Measurements from ENCODE around the gene RTP1.
"Not testable (repeated sequence)": the region's sequence is repeated elsewhere in the genome, so short reads cannot be mapped to it uniquely, and the experiment has no call there.

RTP1 gene

DNA sequence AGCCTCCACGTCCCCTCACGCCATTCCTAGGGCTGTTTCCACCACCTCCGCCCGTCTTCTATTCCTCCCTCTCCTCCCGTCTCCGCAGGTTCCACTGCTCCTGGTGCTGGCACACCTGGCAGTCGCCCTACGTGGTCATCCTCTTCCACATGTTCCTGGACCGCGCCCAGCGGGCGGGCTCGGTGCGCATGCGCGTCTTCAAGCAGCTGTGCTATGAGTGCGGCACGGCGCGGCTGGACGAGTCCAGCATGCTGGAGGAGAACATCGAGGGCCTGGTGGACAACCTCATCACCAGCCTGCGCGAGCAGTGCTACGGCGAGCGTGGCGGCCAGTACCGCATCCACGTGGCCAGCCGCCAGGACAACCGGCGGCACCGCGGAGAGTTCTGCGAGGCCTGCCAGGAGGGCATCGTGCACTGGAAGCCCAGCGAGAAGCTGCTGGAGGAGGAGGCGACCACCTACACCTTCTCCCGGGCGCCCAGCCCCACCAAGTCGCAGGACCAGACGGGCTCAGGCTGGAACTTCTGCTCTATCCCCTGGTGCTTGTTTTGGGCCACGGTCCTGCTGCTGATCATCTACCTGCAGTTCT is 2.3 kb downstream of the RTP1 start:
- not testable (repeated sequence) for DNase-seq

GRCh38 chr3:187205683-187206082 is 8.4 kb downstream of the RTP1 start:
- DNase-seq: no peak

DNA sequence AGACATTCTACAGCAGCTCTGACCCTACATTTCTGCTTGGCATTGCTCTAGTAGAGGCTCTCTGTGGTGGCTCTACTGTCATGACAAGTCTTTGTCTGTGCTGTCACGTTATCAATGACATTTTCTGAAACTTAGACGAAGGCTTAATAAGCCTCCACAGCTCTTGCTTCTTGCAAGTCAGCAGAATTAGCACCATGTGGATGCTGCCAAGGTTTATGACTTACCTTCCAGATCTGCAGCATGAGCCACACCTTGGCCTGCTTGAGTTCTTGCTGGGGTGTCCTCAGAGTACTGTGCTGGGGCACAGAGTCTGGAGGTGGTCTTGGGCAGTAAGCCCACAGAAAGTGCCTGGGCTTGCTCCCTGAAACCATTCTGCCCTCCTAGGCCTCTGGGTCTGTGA is 9.8 kb downstream of the RTP1 start:
- no peak for DNase-seq

DNA sequence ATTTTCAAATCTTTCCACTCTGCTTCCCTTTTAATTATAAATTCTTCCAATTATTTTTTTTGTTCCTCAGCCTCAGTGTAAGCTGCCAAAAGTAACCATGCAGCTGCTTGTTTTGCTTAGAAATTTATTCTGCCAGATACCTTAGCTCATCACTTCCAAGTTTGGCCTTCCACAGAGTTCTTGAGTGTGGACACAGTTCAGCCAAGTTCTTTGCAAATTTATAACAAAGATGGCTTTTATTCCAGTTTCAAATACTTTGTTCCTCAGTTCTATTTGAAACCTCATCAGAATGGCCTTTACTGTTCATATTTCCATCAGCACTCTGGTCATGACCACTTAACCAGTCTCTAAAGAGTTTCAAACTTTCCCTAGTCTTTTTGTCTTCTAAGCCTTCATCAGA is 10.3 kb downstream of the RTP1 start:
- peak in 1 of 2 donors; percentile 49 for DNase-seq

DNA sequence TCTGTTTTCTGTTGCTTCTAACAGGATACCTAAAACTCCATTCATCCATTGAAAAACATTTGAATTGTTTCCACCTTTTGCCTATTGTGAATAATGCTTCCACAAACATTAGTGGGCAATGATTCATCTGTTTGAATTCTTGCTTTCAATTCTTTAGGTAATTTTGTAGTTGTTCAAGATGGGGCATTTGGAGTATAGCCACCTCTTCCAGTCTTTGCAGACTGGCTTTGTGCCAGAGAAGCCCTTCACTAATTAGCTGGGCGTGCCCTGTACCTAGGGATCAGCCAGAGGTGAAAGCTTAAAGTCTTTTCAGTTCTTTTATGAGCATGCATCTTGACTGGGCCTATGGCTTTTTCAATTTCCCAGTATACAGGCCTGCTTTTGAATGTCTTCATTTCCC is 10.9 kb downstream of the RTP1 start:
- no peak for DNase-seq

DNA sequence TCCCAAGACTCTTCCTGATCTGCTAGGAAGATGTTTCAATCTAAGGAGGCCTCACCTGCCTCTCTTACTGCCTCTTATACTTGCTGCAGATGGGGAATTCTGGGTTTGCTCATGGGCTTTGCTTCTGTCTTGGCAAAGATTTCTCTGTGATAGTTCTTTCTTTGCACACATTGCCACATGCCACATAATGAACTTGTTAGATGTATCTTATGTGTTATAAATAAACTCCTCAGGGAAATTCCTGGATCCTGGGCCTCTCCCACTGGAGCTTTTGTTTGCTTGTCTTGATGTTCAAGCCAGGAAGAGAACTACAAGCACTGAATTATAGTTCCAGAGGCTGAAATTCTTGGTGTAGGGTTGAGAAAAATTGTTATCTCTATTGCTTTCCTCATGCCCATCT is 12.2 kb downstream of the RTP1 start:
- DNase-seq: no peak

DNA sequence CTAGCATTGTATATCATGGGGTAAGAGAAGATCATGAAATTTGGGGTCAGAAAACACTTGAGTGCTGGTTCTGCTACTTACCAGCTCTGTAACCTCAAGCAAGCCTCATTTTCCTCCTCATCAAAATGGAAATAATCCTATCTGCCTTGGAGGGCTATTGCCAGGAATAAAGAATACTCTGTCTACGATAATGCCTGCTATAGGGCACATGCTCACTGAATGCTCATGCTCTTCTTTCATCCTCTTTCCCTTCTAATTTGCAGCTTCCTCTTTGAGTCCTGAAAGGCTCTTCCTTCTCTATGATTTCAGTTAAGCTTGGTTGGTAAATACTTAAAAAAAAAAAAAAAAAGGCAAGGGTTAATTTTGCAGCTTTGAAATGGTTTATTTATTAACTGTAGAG is 12.8 kb downstream of the RTP1 start:
- DNase-seq: no peak

DNA sequence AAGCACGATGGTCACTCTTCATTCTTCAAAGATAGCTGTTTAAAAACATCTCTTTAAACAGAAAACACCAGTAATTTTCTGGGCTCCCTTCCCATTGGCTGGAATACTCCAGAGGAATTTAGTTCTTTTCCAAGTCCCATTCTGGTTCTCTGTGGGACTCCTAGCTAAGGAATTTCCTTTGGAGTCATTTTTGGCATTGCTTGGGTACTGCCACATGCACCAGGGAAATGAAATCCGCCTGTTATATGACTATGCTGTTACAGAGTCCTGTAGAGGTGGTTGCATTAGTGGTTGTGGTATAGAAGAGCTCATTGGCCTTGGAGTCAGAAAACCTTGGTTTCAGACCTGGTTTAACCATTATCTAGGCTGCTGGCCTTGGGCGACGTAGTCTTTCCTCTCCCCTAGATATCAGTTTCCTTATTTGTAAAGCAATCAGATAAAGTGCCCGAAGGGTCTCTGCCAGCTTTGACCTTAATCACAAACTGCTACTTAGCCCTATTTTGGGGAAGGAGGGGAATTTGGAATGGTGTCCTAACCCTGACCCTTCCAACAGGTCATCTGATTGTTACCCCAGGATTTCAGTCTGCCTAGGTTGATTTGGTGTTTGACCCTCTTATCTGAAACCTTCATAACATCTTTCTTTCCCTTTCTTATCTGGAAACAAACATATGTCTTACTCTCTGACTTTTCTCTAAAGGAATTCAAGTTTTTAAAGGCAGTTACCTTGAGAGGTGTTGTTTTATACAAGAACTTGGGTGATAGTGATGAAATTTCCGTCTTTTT is 13.4 kb downstream of the RTP1 start:
- DNase-seq: peak in 1 of 2 donors; percentile 51

- no peak for DNase-seq
Measured at GRCh38 chr3:187211532-187212195, 14.4 kb downstream of the RTP1 start.

DNA sequence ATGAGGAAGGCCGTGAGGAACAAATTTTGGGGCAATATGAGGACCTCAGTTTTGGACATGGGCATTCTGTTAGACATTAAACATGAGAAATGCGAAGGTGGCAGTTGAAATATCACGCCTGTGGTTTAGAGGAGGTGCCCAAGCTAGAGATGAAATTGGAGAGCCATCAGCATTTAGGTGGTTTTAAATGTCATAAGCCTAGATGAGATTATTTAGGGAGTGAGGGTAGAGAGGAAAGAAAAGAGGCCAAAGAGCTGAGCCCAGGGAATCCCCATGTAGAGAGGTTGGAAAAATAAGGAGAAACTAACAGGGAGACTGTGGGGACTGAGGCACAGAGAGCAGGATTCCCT is 14.9 kb downstream of the RTP1 start:
- no peak for DNase-seq

DNA sequence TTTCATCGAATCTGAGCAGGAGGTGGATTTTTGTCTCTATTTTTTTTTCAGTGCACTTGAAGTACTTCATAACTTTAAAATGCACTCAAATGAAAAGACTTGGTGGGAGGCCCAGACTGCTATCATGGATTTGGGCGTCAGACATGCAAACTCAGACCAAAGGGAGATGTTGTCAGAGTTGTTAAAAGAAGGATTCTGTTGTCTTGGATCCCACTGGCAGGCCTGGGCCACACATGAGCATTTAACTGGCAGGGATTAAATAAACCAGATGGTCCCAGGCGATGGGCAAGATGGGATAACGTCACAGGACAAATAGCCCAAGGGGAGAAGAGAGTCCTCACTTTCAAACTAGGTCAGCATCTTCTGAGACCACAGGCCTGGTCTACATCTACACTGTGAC is 15.4 kb downstream of the RTP1 start:
- no peak for DNase-seq

DNA sequence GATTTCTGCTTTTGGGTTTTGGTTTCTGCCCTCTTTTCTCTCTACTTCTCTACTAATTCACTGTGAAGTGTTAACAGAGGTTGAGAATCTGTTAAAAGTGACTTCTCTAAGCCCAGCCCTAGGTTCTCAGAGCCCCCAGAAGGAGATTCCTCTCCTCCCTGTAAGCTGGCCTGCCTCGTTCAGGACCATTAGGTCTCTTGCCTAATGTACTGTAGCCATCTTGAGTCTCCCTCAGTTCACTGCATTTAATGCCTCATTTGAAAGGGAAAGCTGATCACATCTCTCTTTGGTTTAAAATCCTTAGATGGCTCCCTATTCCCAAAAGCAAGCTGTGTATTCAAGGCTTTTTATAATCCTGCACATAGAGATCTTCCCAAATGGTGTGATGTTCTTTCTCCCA is 16.3 kb downstream of the RTP1 start:
- no peak for DNase-seq

DNA sequence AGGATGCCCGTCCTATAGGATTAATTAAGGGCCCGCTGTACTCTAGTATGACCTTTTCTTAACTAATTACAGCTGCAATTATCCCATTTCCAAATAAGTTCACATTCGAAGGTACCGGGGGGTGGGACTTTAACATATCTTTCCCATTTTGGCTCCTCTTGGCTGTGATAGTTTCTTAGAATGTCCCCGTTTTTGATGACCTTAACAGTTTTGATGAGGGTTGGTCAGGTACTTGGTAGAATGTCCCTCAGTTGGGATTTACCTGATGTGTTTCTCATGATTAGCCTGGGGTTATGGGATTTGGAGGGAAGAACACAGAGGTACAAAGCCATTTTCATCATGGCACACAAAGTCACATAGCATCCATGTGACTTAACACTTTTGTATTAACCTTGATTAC is 18.2 kb downstream of the RTP1 start:
- DNase-seq: no peak

- DNase-seq: no peak
Measured at GRCh38 chr3:187222801-187223200, 25.5 kb downstream of the RTP1 start.

DNA sequence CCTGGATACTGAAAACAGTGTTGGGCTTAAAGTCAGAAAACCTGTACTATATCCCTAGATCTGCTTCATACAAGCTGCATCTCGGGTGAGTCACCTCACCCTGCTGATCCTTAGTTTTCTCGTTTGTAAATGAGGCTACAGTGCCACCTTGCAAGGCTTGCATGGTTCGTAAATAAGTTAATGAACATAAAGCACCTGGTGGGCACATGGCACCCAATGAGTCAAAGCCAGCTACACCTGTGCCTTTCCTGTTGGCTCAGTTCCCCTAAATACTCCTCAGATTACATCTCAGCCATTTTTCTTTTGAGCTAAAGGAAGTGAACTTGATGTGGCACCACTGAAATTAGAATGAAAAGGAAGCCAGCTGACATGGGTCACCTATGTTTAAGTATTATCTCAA is 26.5 kb downstream of the RTP1 start:
- no peak for DNase-seq

DNA sequence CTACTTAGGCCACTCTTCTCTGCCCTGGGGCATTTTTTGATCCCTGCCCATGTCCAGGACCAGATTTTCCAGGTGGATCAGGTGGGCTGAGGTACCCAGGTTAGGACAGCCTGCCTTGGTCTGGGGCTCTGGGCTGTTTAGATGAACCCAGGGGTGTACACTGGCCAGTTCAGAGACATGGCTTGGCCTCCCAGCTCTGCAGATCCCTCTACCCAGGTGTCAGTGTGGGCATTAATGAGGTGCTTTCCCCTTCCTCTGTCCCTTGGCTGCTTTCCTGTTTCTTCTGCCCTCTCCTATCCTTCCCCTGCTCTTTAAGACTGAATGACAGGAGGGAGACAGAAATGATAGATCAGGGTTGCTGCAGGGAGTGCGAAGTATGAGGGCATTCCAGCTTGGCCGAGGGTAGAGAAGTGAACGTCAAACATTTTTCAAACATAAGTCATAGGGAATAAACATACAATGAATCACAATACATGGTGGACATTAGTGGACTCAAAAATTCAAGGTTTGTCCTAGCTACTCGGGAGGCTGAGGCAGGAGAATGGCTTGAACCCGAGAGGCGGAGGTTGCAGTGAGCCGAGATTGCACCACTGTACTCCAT is 30.5 kb downstream of the RTP1 start:
- DNase-seq: no peak

DNA sequence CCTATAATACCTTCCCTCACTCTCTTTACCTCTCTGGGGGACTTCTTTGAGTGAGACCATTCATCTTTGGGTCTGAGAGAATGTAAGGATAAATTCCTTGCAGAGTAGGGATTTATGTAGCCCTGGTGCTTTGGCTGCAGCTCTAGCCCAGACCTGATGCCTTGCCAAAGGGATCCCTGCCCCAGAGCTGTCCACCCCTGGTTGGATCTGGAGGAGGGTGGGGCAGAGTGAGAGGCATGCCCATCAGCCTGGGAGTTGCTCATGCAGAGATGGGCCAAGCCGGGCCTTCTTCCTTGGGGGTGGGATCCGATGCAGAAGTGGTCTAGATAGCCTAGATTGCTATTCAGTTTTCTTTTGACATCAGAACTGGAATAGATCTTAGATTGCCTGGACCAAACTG is 31.5 kb downstream of the RTP1 start:
- DNase-seq: no peak

DNA sequence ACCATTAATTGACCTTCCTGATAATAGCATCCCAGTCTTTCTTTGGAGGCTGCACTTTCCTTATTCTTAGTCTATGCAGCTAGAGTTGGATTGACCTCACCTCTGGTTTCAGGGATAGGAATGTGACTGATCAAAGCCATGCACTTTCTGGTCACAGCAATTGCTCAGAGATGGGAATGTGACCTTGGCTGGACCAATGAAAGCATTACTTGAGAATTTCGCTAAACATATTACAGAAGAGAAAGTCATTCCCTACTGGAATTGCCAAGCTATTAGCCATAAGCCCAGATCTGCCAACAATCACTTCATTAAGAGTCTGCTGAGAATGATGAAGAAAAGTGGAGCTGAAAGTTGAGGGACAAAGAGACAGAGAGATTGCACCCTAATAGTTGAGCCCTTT is 32.7 kb downstream of the RTP1 start:
- DNase-seq: no peak

DNA sequence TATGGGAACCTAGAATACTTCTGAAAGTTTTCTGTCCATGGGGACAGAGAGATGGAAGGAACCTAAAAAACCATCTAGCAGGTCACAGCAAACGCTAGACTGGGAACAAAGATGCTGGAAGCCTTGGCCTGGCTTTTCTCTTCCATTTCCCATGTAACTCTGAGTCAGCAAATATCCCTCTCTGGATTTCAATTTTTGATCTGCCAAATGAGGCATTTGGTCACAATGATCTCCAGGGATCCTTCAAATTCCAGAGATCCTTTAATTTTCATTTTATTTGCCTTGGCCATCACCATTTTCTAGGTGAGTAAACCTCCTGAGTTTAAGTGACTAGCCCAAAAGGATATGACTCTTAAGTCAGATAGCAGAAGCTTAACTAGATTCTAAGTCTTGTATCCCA is 39.7 kb downstream of the RTP1 start:
- DNase-seq: no peak

DNA sequence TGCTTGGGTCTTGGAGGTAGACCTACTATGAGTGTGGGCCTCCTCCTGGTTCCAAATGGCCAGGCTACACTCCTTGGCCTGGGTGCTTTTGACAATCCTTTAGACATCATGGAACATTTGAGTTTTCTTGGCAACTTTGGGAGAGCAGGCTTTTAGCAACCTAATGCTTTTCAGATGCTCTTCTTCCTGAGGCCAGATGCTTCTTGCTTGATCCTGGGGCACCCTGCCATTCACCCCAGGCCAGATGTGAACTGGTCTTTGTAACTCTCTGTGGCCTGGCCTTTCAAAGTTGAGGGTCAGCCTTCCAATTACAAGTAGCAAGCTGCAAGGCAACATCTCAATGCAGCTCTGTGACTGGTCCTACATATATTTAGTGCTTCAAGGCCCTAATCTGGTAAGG is 40.5 kb downstream of the RTP1 start:
- no peak for DNase-seq

DNA sequence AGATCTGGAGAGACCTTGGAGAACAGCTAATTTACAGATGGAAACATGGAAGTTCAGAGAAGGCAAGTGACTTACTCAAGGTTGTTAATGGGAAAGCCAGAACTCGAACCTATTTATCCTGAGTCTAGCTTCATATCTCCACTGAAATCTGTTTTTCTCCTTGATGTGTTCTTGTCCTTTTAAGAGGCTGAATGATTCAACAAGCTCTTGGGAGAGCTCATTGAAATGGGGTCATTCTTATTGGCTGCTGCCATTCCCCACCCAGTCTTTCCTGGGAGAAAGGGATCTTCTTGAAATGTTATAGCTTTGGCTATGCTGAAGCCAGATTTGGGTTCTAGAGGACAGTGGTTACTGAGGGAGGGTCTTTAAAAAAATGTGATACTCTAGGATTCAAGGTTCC is 41.0 kb downstream of the RTP1 start:
- no peak for DNase-seq

GRCh38 chr3:187238835-187239234 is 41.5 kb downstream of the RTP1 start:
- DNase-seq: not testable (repeated sequence)

- no peak for DNase-seq
Measured at GRCh38 chr3:187242435-187242834, 45.1 kb downstream of the RTP1 start.

GRCh38 chr3:187242900-187243299 is 45.6 kb downstream of the RTP1 start:
- DNase-seq: no peak

All from hippocampal formation (tissue), 2 donors.